ENCODE measurements around the gene KIAA1671. TPM values are rescaled to one million over a fixed set of nuclear protein-coding genes. Genes with fewer than 3 reads are reported as not detected.

KIAA1671 gene
- total and polyA plus RNA-seq, 4 donors: 8.7 to 35.9 (median 19.1) TPM

GRCh38 chr22:24972369-24972768, 19.9 kb downstream of the KIAA1671 start:
- TF ChIP-seq SP1 (IDR thresholded peaks at IDR 0.05) (no peak), RXRA (IDR thresholded peaks at IDR 0.05) (no peak), RAD21 (IDR thresholded peaks at IDR 0.05) (no peak), EGR1 (IDR thresholded peaks at IDR 0.05; ENCODE audit: low read depth in 2 of 2) (no peak), JUND (IDR thresholded peaks at IDR 0.05) (no peak), NR2F2 (IDR thresholded peaks at IDR 0.05) (no peak), HNF4A (conservative IDR thresholded peaks at IDR 0.05) (no peak), TAF1 (conservative IDR thresholded peaks at IDR 0.05) (no peak), GABPA (IDR thresholded peaks at IDR 0.05 in 1 of 2, conservative IDR thresholded peaks at IDR 0.05 in 1 of 2) (no peak), FOXA1 (IDR thresholded peaks at IDR 0.05) (no peak), CTCF (IDR thresholded peaks at IDR 0.05; ENCODE audit: low read depth, low read length, missing input control) (no peak), REST (IDR thresholded peaks at IDR 0.05) (no peak), HNF4G (IDR thresholded peaks at IDR 0.05) (no peak), FOXA2 (IDR thresholded peaks at IDR 0.05) (no peak)
- TF ChIP-seq, protein P1, sequence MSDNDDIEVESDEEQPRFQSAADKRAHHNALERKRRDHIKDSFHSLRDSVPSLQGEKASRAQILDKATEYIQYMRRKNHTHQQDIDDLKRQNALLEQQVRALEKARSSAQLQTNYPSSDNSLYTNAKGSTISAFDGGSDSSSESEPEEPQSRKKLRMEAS (IDR thresholded peaks at IDR 0.05): no peak
- TF ChIP-seq, protein P2, sequence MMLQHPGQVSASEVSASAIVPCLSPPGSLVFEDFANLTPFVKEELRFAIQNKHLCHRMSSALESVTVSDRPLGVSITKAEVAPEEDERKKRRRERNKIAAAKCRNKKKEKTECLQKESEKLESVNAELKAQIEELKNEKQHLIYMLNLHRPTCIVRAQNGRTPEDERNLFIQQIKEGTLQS (IDR thresholded peaks at IDR 0.05): no peak
- H3K9me3 ChIP-seq (ENCODE audit: control insufficient read depth in 4 of 4, low read length in 3 of 4): no peaks in the 10 kb centered on the region

DNA sequence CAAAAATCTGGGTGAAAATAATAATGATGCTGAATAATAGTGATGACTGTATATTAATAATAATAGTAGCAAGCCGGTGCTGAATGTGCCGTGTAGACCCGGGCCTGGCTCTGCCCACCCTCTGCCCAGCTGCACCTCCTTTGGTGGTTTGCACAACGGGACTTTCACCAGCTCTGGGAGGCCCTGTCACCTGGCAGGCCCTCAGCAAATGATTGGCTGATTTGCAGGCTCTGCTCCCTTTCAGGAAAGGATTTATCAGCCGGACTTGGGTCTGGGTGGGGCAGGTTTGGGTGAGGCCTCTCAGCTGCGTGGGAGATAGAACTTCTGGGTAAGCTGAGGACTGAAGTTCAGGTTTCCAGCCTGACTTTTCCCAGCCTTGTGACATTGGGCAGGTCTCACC, 21.4 kb downstream of the KIAA1671 start:
- Histone ChIP-seq H3K36me3 (ENCODE audit: control insufficient read depth in 4 of 4, insufficient read depth in 3 of 4, low read depth in 1 of 4, low read length in 3 of 4) (no peaks in the 10 kb centered on the region), H3K9me3 (ENCODE audit: control insufficient read depth in 4 of 4, low read length in 3 of 4) (no peaks in the 10 kb centered on the region), H3K4me3 (ENCODE audit: low read depth in 1 of 3, low read length in 3 of 3) (no peak overlapping the region), H3K27me3 (ENCODE audit: control insufficient read depth in 4 of 4, insufficient read depth in 4 of 4, low read length in 3 of 4) (no peaks in the 10 kb centered on the region), H3K4me1 (ENCODE audit: control insufficient read depth in 4 of 4, insufficient read depth in 4 of 4, low read length in 3 of 4) (peaks cover 8 to 25% (median 19%) of the 10 kb centered on the region in 4 donors), H3K27ac (ENCODE audit: low read depth in 1 of 2, low read length in 2 of 2) (no peak overlapping the region), H3K9ac (ENCODE audit: low read depth in 1 of 2, low read length in 2 of 2) (no peak overlapping the region)
- DNase-seq (ENCODE audit: low spot score): no peak
- TF ChIP-seq YY1 (IDR thresholded peaks at IDR 0.05) (no peak), RXRA (IDR thresholded peaks at IDR 0.05) (peak in 1 of 2 donors; percentile 44), GABPA (IDR thresholded peaks at IDR 0.05 in 1 of 2, conservative IDR thresholded peaks at IDR 0.05 in 1 of 2) (no peak), NR2F2 (IDR thresholded peaks at IDR 0.05) (no peak), HNF4A (conservative IDR thresholded peaks at IDR 0.05) (peak in 1 of 2 donors; percentile 63), SP1 (IDR thresholded peaks at IDR 0.05) (no peak)
- 37% methylated on average over 6 of the region's 6 CpGs for WGBS

More at GRCh38 chr22:24972369-24972768, 19.9 kb downstream of the KIAA1671 start:
- no peaks in the 10 kb centered on the region for H3K36me3 ChIP-seq (ENCODE audit: control insufficient read depth in 4 of 4, insufficient read depth in 3 of 4, low read depth in 1 of 4, low read length in 3 of 4)
- 72% methylated on average over 2 of the region's 2 CpGs for WGBS
- no peak overlapping the region for H3K9ac ChIP-seq (ENCODE audit: low read depth in 1 of 2, low read length in 2 of 2)
- H3K27me3 ChIP-seq (ENCODE audit: control insufficient read depth in 4 of 4, insufficient read depth in 4 of 4, low read length in 3 of 4): no peaks in the 10 kb centered on the region
- DNase-seq (ENCODE audit: low spot score): no peak
- H3K27ac ChIP-seq (ENCODE audit: low read depth in 1 of 2, low read length in 2 of 2): no peak overlapping the region
- no peak overlapping the region for H3K4me3 ChIP-seq (ENCODE audit: low read depth in 1 of 3, low read length in 3 of 3)
- H3K4me1 ChIP-seq (ENCODE audit: control insufficient read depth in 4 of 4, insufficient read depth in 4 of 4, low read length in 3 of 4): peaks cover 8 to 17% (median 13%) of the 10 kb centered on the region in 4 donors

All from liver (tissue), 9 donors.